Loucy (cell line): ENCODE measurements around the gene ACOXL.

Experiments
- H2AFZ ChIP-seq: fragments of 200-600 bp; sonication (generic); 2 replicates; pipeline ENCODE4 v1.6.0; 2016; ENCODE audit warnings: antibody characterized with exemption, mild to moderate bottlenecking, low read length, moderate library complexity
- H3F3A ChIP-seq: fragments of 200-600 bp; 2 replicates; pipeline ENCODE4 v1.6.0; 2016; ENCODE audit warnings: antibody characterized with exemption, low read depth, mild to moderate bottlenecking
- H3K27me3 ChIP-seq: fragments of 200-600 bp; sonication (generic); 2 replicates; pipeline ENCODE4 v1.6.1; 2014; ENCODE audit warnings: low read length, mild to moderate bottlenecking; ENCODE audit not compliant: insufficient read depth, poor library complexity, severe bottlenecking
- H3K36me3 ChIP-seq: fragments of 200-600 bp; sonication (generic); 2 replicates; pipeline ENCODE4 v1.6.1; 2016; ENCODE audit warnings: low read length; ENCODE audit not compliant: insufficient read depth
- H3K4me1 ChIP-seq: fragments of 200-600 bp; sonication (generic); 2 replicates; pipeline ENCODE4 v1.5.1; 2014; ENCODE audit warnings: low read length, mild to moderate bottlenecking; ENCODE audit not compliant: insufficient read depth, poor library complexity, severe bottlenecking
- H3K4me2 ChIP-seq: fragments of 200-600 bp; sonication (generic); 2 replicates; pipeline ENCODE4 v1.6.0; 2014; ENCODE audit warnings: antibody characterized with exemption, low read length, low read depth, mild to moderate bottlenecking; ENCODE audit not compliant: poor library complexity, severe bottlenecking
- H3K4me3 ChIP-seq: fragments of 200-600 bp; sonication (generic); 2 replicates; pipeline ENCODE4 v1.5.1; 2014; ENCODE audit warnings: low read length, mild to moderate bottlenecking, mixed read lengths; ENCODE audit not compliant: poor library complexity, severe bottlenecking
- H3K79me2 ChIP-seq: fragments of 200-600 bp; sonication (generic); 2 replicates; pipeline ENCODE4 v1.6.1; 2014; ENCODE audit warnings: low read length; ENCODE audit not compliant: insufficient read depth
- H3K9ac ChIP-seq: fragments of 200-600 bp; sonication (generic); 2 replicates; pipeline ENCODE4 v1.6.0; 2014; ENCODE audit warnings: mild to moderate bottlenecking, low read depth, low read length, moderate library complexity; ENCODE audit not compliant: poor library complexity, severe bottlenecking
- H3K9me2 ChIP-seq: fragments of 200-600 bp; sonication (generic); replicated peaks from 2 replicates; pipeline ENCODE4 v1.6.1; 2016; ENCODE audit warnings: low read depth, low read length, mixed read lengths
- H3K9me3 ChIP-seq: fragments of 200-600 bp; sonication (generic); 2 replicates; pipeline ENCODE4 v1.6.1; 2014; ENCODE audit warnings: mild to moderate bottlenecking, antibody characterized with exemption, low read length, low read depth; ENCODE audit not compliant: insufficient read depth
- H4K20me1 ChIP-seq: fragments of 200-600 bp; sonication (generic); 2 replicates; pipeline ENCODE4 v1.6.0; 2014; ENCODE audit warnings: antibody characterized with exemption, low read length, mild to moderate bottlenecking; ENCODE audit not compliant: insufficient read depth, poor library complexity, severe bottlenecking
- CTCF ChIP-seq: fragments of 200-600 bp; sonication (generic); conservative IDR thresholded peaks from 2 replicates; pipeline ENCODE4 v1.5.1; 2014; ENCODE audit warnings: mild to moderate bottlenecking, antibody characterized with exemption, low read length
- EZH2phosphoT487 ChIP-seq: fragments of 200-600 bp; IDR thresholded peaks from 2 replicates; pipeline ENCODE4 v1.6.1; 2018; ENCODE audit warnings: antibody characterized with exemption, mild to moderate bottlenecking, moderate library complexity, borderline replicate concordance

ACOXL gene

GRCh38 chr2:110834134-110834827 is 101.9 kb downstream of the ACOXL start:
- no peak overlapping the region for H3K4me2 ChIP-seq
- TF ChIP-seq EZH2phosphoT487 (no peak), CTCF (no peak)
- peaks cover 21% of the 10 kb centered on the region for H3K4me1 ChIP-seq
- H3F3A ChIP-seq = no peaks in the 10 kb centered on the region
- H4K20me1 ChIP-seq = no peaks in the 10 kb centered on the region
- no peaks in the 10 kb centered on the region for H3K9me2 ChIP-seq
- no peaks in the 10 kb centered on the region for H3K9me3 ChIP-seq
- no peaks in the 10 kb centered on the region for H3K27me3 ChIP-seq
- no peak overlapping the region for H3K9ac ChIP-seq
- H3K36me3 ChIP-seq = no peaks in the 10 kb centered on the region
- peak overlapping the region; percentile 17; the same call in 1 of the 2 replicates for H2AFZ ChIP-seq
- H3K4me3 ChIP-seq = no peak overlapping the region
- H3K79me2 ChIP-seq = no peaks in the 10 kb centered on the region

- no peaks in the 10 kb centered on the region for H3K9me2 ChIP-seq
- H3K4me2 ChIP-seq = no peak overlapping the region
- H3K27me3 ChIP-seq = no peaks in the 10 kb centered on the region
- no peaks in the 10 kb centered on the region for H4K20me1 ChIP-seq
- H3K9ac ChIP-seq = no peak overlapping the region
- H3K79me2 ChIP-seq = no peaks in the 10 kb centered on the region
- TF ChIP-seq CTCF (no peak), EZH2phosphoT487 (no peak)
- H3K36me3 ChIP-seq = no peaks in the 10 kb centered on the region
- H2AFZ ChIP-seq = no peak overlapping the region
- no peaks in the 10 kb centered on the region for H3K9me3 ChIP-seq
- H3K4me3 ChIP-seq = no peak overlapping the region
- peaks cover 27% of the 10 kb centered on the region for H3K4me1 ChIP-seq
- no peaks in the 10 kb centered on the region; the same call in 1 of the 2 replicates for H3F3A ChIP-seq
These were observed 104.3 kb downstream of the ACOXL start for GRCh38 chr2:110836671-110837070.

GRCh38 chr2:110837446-110838409 is 105.4 kb downstream of the ACOXL start:
- Histone ChIP-seq H3K9me2 (no peaks in the 10 kb centered on the region), H3K9ac (peak overlapping the region; percentile 62), H3K4me1 (peaks cover 37% of the 10 kb centered on the region), H3K4me2 (peak overlapping the region; percentile 66), H3K79me2 (no peaks in the 10 kb centered on the region), H3K4me3 (no peak overlapping the region), H3F3A (no peaks in the 10 kb centered on the region; the same call in 1 of the 2 replicates), H4K20me1 (no peaks in the 10 kb centered on the region), H3K27me3 (no peaks in the 10 kb centered on the region), H3K36me3 (no peaks in the 10 kb centered on the region), H3K9me3 (no peaks in the 10 kb centered on the region), H2AFZ (peak overlapping the region; percentile 70; the same call in 1 of the 2 replicates)
- TF ChIP-seq EZH2phosphoT487 (no peak), CTCF (no peak)
